SK-N-MC (cell line): ENCODE results near the gene SEPTIN3.

Experiments used
- DNase-seq: peaks from one replicate; pipeline ENCODE4 v3.0.0-alpha.2; 2011; ENCODE audit warnings: low read depth, low spot score
- H3K27ac ChIP-seq: fragments of 200-600 bp; sonication (generic); 2 replicates; pipeline ENCODE4 v1.5.1; 2016; ENCODE audit warnings: mixed run types
- H3K36me3 ChIP-seq: fragments of 200-600 bp; sonication (generic); 2 replicates; pipeline ENCODE4 v1.6.1; 2017; ENCODE audit warnings: antibody characterized with exemption, low read length, mixed read lengths; ENCODE audit not compliant: insufficient read depth
- H3K4me3 ChIP-seq: fragments of 200-600 bp; sonication (generic); 2 replicates; pipeline ENCODE4 v1.5.1; 2016
- H3K9ac ChIP-seq: fragments of 200-600 bp; sonication (generic); 2 replicates; pipeline ENCODE4 v1.8.0; 2017; ENCODE audit warnings: mixed run types, mixed read lengths; ENCODE audit not compliant: insufficient read length
- H3K9me3 ChIP-seq: fragments of 200-600 bp; sonication (generic); 2 replicates; pipeline ENCODE4 v1.6.1; 2017; ENCODE audit warnings: low read depth, mild to moderate bottlenecking, antibody characterized with exemption, low read length, moderate library complexity, mixed read lengths
- EZH2 ChIP-seq: fragments of 200-600 bp; sonication (generic); IDR thresholded peaks from one replicate; pipeline ENCODE4 v1.6.1; 2017; ENCODE audit warnings: antibody characterized with exemption
- FOXP2 ChIP-seq: optimal IDR thresholded peaks from 2 replicates; pipeline ENCODE3; 2011; ENCODE audit warnings: mild to moderate bottlenecking, moderate library complexity; ENCODE audit not compliant: insufficient read depth; ENCODE audit errors: extremely low read length, control extremely low read depth
- POLR2AphosphoS5 ChIP-seq: IDR thresholded peaks from 2 replicates; pipeline ENCODE4 v1.6.1; 2012; ENCODE audit warnings: mild to moderate bottlenecking, low read depth, low read length, borderline replicate concordance

SEPTIN3 gene

GRCh38 chr22:42018224-42018623, 49.0 kb downstream of the SEPTIN3 start:
- DNase-seq: no peak
- no peaks in the 10 kb centered on the region for H3K9me3 ChIP-seq
- H3K27ac ChIP-seq: no peak overlapping the region
- TF ChIP-seq POLR2AphosphoS5 (no peak), EZH2 (no peak), FOXP2 (no peak)
- no peak overlapping the region for H3K4me3 ChIP-seq
- no peak overlapping the region for H3K9ac ChIP-seq
- H3K36me3 ChIP-seq: no peaks in the 10 kb centered on the region
